ENCODE data around the gene COL12A1. TPM values are rescaled to one million over a fixed set of nuclear protein-coding genes. Genes with fewer than 3 reads are reported as not detected.

COL12A1 gene
- total RNA-seq, 1 experiment from 2014 or later, result 0.96 TPM

DNA sequence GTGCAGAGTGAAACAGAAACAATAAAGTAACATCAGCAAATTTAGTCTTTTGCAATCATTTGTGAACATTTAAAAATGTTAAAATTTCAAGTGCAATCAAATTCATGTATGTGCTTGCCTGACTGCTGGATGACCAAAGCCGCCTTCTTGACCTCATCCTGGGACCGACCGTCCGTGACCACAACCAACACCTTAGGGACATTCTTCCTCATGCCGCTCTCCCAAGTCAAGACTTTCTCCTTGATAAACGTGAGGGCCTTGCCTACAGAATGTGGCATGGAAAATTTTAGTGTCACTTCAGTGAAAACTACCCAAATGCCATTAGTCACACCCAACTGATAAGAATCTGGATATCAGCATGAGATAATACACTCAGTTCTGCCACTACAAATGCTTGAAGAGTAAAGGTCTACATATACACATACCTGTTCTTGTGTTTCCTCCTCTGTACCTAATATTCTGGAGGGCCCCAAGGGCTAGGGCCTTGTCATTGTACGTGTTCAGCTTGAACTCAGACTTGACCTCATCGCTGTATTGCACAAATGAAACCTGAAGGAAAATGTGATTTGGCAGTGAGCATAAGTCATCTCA, 86.8 kb downstream of the COL12A1 start:
- no peaks in the 10 kb centered on the region for H3K23me2 ChIP-seq (ENCODE audit: insufficient read length, low read depth, low read length, poor library complexity, severe bottlenecking)
- H3K27ac Mint-ChIP-seq, result no peak overlapping the region
- no CpG with 5 or more reads among the region's 8 CpGs for WGBS (ENCODE audit: extremely low coverage, insufficient read length, low lambda C conversion rate)
- H4K91ac ChIP-seq (ENCODE audit: insufficient read length, low read depth, low read length), result no peak overlapping the region
- no peak overlapping the region for H3K27ac ChIP-seq (ENCODE audit: insufficient read length, low read depth, low read length)
- H3K9ac ChIP-seq (ENCODE audit: extremely low read depth, insufficient read length, low read length), result no peak overlapping the region
- H3K9me3 ChIP-seq (ENCODE audit: control insufficient read depth, low read depth, low read length), result no peaks in the 10 kb centered on the region
- no peak overlapping the region for H2BK15ac ChIP-seq (ENCODE audit: low read depth, low read length)
- H2BK12ac ChIP-seq (ENCODE audit: insufficient read length, low read depth, low read length), result no peak overlapping the region
- H3K36me3 Mint-ChIP-seq (ENCODE audit: insufficient read depth in 1 of 3, low read depth in 3 of 3), result no peaks in the 10 kb centered on the region
- H3K9me3 Mint-ChIP-seq, result no peaks in the 10 kb centered on the region
- H4K20me1 ChIP-seq (ENCODE audit: control insufficient read depth, insufficient read depth, insufficient read length), result no peaks in the 10 kb centered on the region
- H3K4me1 ChIP-seq (ENCODE audit: insufficient read depth, low read length), result no peaks in the 10 kb centered on the region
- H2AK5ac ChIP-seq (ENCODE audit: insufficient read length, low read length), result no peak overlapping the region
- no peaks in the 10 kb centered on the region for H3K79me2 ChIP-seq (ENCODE audit: insufficient read depth, low read length)
- no peak overlapping the region for H3K4me2 ChIP-seq (ENCODE audit: insufficient read depth, insufficient read length, low read length)
- H2AFZ ChIP-seq (ENCODE audit: low read length), result no peak overlapping the region
- DNase-seq, result no peak
- no peak overlapping the region for H2BK120ac ChIP-seq (ENCODE audit: low read depth, low read length, poor library complexity, severe bottlenecking)
- H2BK20ac ChIP-seq (ENCODE audit: low read depth, low read length, poor library complexity, severe bottlenecking), result no peak overlapping the region
- no peak overlapping the region for H3K23ac ChIP-seq (ENCODE audit: insufficient read length, low read depth, low read length)
- H3K27me3 Mint-ChIP-seq (ENCODE audit: low read depth), result no peaks in the 10 kb centered on the region
- H4K8ac ChIP-seq (replicated peaks; ENCODE audit: insufficient read length, low read depth, low read length), result no peak overlapping the region
- TF ChIP-seq, protein P1, sequence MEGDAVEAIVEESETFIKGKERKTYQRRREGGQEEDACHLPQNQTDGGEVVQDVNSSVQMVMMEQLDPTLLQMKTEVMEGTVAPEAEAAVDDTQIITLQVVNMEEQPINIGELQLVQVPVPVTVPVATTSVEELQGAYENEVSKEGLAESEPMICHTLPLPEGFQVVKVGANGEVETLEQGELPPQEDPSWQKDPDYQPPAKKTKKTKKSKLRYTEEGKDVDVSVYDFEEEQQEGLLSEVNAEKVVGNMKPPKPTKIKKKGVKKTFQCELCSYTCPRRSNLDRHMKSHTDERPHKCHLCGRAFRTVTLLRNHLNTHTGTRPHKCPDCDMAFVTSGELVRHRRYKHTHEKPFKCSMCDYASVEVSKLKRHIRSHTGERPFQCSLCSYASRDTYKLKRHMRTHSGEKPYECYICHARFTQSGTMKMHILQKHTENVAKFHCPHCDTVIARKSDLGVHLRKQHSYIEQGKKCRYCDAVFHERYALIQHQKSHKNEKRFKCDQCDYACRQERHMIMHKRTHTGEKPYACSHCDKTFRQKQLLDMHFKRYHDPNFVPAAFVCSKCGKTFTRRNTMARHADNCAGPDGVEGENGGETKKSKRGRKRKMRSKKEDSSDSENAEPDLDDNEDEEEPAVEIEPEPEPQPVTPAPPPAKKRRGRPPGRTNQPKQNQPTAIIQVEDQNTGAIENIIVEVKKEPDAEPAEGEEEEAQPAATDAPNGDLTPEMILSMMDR (conservative IDR thresholded peaks at IDR 0.05), result no peak
- H3K4ac ChIP-seq (ENCODE audit: low read depth, low read length), result no peak overlapping the region
- no peak overlapping the region for H3K18ac ChIP-seq (ENCODE audit: insufficient read length, low read depth, low read length)
- H3K4me1 Mint-ChIP-seq, result no peaks in the 10 kb centered on the region
- no peak overlapping the region for H3K56ac ChIP-seq (ENCODE audit: insufficient read length, low read depth, low read length)
- H3T11ph ChIP-seq (ENCODE audit: low read length), result no peak overlapping the region
- H3K4me3 Mint-ChIP-seq, result no peak overlapping the region
- no peak overlapping the region for H2BK5ac ChIP-seq (ENCODE audit: insufficient read length, low read length)
- no peak overlapping the region for H3K14ac ChIP-seq (ENCODE audit: insufficient read depth, low read length)
- no peaks in the 10 kb centered on the region for H3K27me3 ChIP-seq (ENCODE audit: insufficient read depth, low read length)
- no peak overlapping the region for H4K5ac ChIP-seq (ENCODE audit: insufficient read length, low read depth, low read length)
- no peaks in the 10 kb centered on the region for H3K79me1 ChIP-seq (ENCODE audit: insufficient read depth, low read depth, low read length, poor library complexity, severe bottlenecking)

Measured in H9 (cell line).